Panc1 (cell line): ENCODE measurements around the gene ALDH1A3. TPM values are rescaled to one million over a fixed set of nuclear protein-coding genes. Genes with fewer than 3 reads are reported as not detected.

Experiments used
- ATAC-seq: fragments of 200-7000 bp; cut with Tn5 transposase; 2 replicates; pipeline ENCODE4 v1.9.1; 2020; ENCODE audit warnings: mild to moderate bottlenecking, moderate library complexity
- BruUV-seq: library from RNA; stranded (reverse); fragments of 400-500 nt; replicated peaks from 2 replicates; lab custom pipeline; 2021; lab: Mats Ljungman, UMichigan
- CTCF ChIA-PET: fragments of 300-600 bp; sonication (Branson Sonifier 250); formaldehyde crosslinking; loops from one replicate; lab custom pipeline; 2022; ENCODE audit warnings: antibody characterized with exemption; lab: Charles Lee
- POLR2A ChIA-PET: fragments of 300-600 bp; sonication (Branson Sonifier 250); formaldehyde crosslinking; loops from one replicate; lab custom pipeline; 2022; ENCODE audit warnings: antibody characterized with exemption; lab: Charles Lee
- DNase-seq: peaks from one replicate; pipeline ENCODE4 v3.0.0-alpha.2; 2010; ENCODE audit warnings: low read depth, low spot score
- H3K27ac ChIP-seq: 2 replicates; pipeline ENCODE4 v1.5.1; 2011; ENCODE audit warnings: mild to moderate bottlenecking, low read length, inconsistent platforms
- H3K27me3 ChIP-seq: fragments of 200-500 bp; sonication (Bioruptor generic); 2 replicates; pipeline ENCODE4 v1.6.0; 2014; ENCODE audit warnings: low read length, inconsistent platforms; ENCODE audit not compliant: control insufficient read depth, insufficient read depth
- H3K36me3 ChIP-seq: fragments of 200-500 bp; sonication (Bioruptor generic); 2 replicates; pipeline ENCODE4 v1.5.1; 2014; ENCODE audit warnings: inconsistent platforms, mild to moderate bottlenecking, low read length, moderate library complexity; ENCODE audit not compliant: control insufficient read depth, insufficient read depth
- H3K4me1 ChIP-seq: 2 replicates; pipeline ENCODE4 v1.5.1; 2011; ENCODE audit warnings: inconsistent platforms, mild to moderate bottlenecking, low read length, moderate library complexity; ENCODE audit not compliant: control insufficient read depth, insufficient read depth
- H3K4me3 ChIP-seq, 2 experiments: 2 replicates each; pipeline ENCODE4 v1.5.1; 2011 to 2012; ENCODE audit warnings: low read depth in 2 of 2, low read length in 2 of 2, mild to moderate bottlenecking in 2 of 2, inconsistent platforms in 1 of 2, moderate library complexity in 1 of 2
- H3K9me3 ChIP-seq: fragments of 200-500 bp; sonication (Bioruptor generic); 2 replicates; pipeline ENCODE4 v1.5.1; 2014; ENCODE audit warnings: low read depth, mild to moderate bottlenecking, inconsistent platforms, low read length, moderate library complexity; ENCODE audit not compliant: control insufficient read depth, insufficient read depth
- POLR2AphosphoS5 ChIP-seq: IDR thresholded peaks from 2 replicates; pipeline ENCODE4 v1.6.1; 2012; ENCODE audit warnings: mild to moderate bottlenecking, low read depth, low read length, moderate library complexity
- SIN3A ChIP-seq: IDR thresholded peaks from 2 replicates; pipeline ENCODE4 v1.6.1; 2012; ENCODE audit warnings: low read depth, mild to moderate bottlenecking, low read length, moderate library complexity, borderline replicate concordance; ENCODE audit not compliant: insufficient read depth
- TCF7L2 ChIP-seq: IDR thresholded peaks from 2 replicates; pipeline ENCODE4 v1.6.1; 2011; ENCODE audit warnings: mild to moderate bottlenecking, low read depth, low read length, inconsistent platforms
- in situ Hi-C: cut with HindIII; loops from 2 replicates; pipeline ENCODE4 v1.10.0; 2016; ENCODE audit warnings: low sequenced_read_pairs, low pct_unique_long_range_greater_than_20kb
- intact Hi-C: fragments of 100-400 bp; cut with micrococcal nuclease; formaldehyde crosslinking; loops from one replicate; pipeline ENCODE4 v1.10.0; 2022; ENCODE audit not compliant: unreplicated experiment
- total RNA-seq: library from RNA; stranded (reverse); gene quantifications from one replicate; pipeline ENCODE4 v1.2.1, GENCODE V29; 2021; ENCODE audit not compliant: unreplicated experiment
- TF ChIP-seq, protein P1 (sequence below): fragments of 450-650 bp; IDR thresholded peaks from 2 replicates; pipeline ENCODE4 v1.5.1; 2017; ENCODE audit warnings: mild to moderate bottlenecking
- TF ChIP-seq, protein P2 (sequence below), 2 experiments: IDR thresholded peaks; 2 replicates each; pipeline ENCODE4 v1.6.1; 2011 to 2012; ENCODE audit warnings: low read depth in 2 of 2, control low read depth in 1 of 2, low read length in 1 of 2, mild to moderate bottlenecking in 1 of 2, moderate library complexity in 1 of 2; ENCODE audit not compliant: insufficient read depth in 1 of 2

The ALDH1A3 gene
- total RNA-seq, 1 experiment from 2014 or later: 143 TPM

DNA sequence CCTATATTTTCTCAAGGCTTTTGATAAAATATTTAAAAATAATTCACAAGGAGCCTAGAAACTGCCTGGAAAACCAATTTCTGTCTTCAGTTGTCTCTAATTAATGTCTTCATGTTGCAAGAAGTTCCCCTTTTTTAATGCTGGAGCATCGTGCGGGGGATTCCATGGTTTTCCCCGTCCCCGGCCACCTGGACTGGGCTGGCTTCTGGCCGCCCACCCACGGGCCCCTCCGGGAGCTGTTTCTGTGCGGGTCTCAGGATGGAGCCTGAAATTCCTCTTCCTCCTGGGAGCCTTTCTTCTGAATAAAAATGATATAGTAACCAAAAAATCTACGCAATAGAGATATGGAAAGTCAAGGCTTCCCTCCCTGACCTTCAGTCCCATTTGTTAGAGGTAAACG is 31.5 kb downstream of the ALDH1A3 start:
- TF ChIP-seq, protein P1, sequence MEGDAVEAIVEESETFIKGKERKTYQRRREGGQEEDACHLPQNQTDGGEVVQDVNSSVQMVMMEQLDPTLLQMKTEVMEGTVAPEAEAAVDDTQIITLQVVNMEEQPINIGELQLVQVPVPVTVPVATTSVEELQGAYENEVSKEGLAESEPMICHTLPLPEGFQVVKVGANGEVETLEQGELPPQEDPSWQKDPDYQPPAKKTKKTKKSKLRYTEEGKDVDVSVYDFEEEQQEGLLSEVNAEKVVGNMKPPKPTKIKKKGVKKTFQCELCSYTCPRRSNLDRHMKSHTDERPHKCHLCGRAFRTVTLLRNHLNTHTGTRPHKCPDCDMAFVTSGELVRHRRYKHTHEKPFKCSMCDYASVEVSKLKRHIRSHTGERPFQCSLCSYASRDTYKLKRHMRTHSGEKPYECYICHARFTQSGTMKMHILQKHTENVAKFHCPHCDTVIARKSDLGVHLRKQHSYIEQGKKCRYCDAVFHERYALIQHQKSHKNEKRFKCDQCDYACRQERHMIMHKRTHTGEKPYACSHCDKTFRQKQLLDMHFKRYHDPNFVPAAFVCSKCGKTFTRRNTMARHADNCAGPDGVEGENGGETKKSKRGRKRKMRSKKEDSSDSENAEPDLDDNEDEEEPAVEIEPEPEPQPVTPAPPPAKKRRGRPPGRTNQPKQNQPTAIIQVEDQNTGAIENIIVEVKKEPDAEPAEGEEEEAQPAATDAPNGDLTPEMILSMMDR: no peak
- TF ChIP-seq, protein P2, sequence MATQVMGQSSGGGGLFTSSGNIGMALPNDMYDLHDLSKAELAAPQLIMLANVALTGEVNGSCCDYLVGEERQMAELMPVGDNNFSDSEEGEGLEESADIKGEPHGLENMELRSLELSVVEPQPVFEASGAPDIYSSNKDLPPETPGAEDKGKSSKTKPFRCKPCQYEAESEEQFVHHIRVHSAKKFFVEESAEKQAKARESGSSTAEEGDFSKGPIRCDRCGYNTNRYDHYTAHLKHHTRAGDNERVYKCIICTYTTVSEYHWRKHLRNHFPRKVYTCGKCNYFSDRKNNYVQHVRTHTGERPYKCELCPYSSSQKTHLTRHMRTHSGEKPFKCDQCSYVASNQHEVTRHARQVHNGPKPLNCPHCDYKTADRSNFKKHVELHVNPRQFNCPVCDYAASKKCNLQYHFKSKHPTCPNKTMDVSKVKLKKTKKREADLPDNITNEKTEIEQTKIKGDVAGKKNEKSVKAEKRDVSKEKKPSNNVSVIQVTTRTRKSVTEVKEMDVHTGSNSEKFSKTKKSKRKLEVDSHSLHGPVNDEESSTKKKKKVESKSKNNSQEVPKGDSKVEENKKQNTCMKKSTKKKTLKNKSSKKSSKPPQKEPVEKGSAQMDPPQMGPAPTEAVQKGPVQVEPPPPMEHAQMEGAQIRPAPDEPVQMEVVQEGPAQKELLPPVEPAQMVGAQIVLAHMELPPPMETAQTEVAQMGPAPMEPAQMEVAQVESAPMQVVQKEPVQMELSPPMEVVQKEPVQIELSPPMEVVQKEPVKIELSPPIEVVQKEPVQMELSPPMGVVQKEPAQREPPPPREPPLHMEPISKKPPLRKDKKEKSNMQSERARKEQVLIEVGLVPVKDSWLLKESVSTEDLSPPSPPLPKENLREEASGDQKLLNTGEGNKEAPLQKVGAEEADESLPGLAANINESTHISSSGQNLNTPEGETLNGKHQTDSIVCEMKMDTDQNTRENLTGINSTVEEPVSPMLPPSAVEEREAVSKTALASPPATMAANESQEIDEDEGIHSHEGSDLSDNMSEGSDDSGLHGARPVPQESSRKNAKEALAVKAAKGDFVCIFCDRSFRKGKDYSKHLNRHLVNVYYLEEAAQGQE (IDR thresholded peaks at IDR 0.05; ENCODE audit: insufficient read depth in 1 of 2, low read depth in 2 of 2, low read length in 1 of 2): no peak
- TF ChIP-seq POLR2AphosphoS5 (no peak), TCF7L2 (no peak), SIN3A (no peak)
- Histone ChIP-seq H3K4me1 (no peaks in the 10 kb centered on the region), H3K4me3 (no peak overlapping the region), H3K9me3 (peaks cover 10% of the 10 kb centered on the region), H3K36me3 (peaks cover 16% of the 10 kb centered on the region), H3K27me3 (no peaks in the 10 kb centered on the region), H3K27ac (no peak overlapping the region; the same call in 1 of the 2 replicates)
- no peak for ATAC-seq
- no TSS peak for BruUV-seq
- in situ Hi-C loops (no loop called here), intact Hi-C loops (loop anchor here (10.0 kb wide), 1 partner anchor 344 kb away; the partner anchor contains the start of gene CHSY1)
- CTCF ChIA-PET: no interaction called here
- DNase-seq: no peak
- POLR2A ChIA-PET: no interaction called here

DNA sequence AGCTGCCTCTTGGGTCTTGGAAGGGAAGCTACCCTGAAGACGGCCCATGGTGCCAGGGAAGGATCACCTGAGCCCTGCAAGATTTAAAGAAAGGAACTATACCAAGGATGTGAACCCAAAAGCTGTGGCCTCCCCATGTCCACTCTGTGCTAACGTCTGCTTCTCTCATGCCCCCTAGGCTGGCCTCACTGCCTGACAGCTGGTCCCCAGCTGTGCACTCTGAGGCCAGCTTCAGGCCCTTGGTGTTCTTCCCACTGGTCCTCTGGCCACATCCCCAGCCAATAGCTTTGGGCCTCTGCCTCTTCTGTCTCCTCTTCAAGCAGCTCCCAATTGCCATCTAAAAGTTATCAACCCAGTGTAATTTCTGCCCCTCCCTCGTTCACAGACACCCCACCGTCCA is 34.3 kb downstream of the ALDH1A3 start:
- in situ Hi-C loops (no loop called here), intact Hi-C loops (loop anchor here (10.0 kb wide), 1 partner anchor 341 kb away; the partner anchor contains the start of gene CHSY1)
- CTCF ChIA-PET: no interaction called here
- Histone ChIP-seq H3K4me1 (peaks cover 12% of the 10 kb centered on the region), H3K36me3 (peaks cover 23% of the 10 kb centered on the region), H3K4me3 (no peak overlapping the region), H3K27me3 (no peaks in the 10 kb centered on the region), H3K9me3 (peaks cover 10% of the 10 kb centered on the region), H3K27ac (peak overlapping the region; percentile 9; the same call in 1 of the 2 replicates)
- no peak for DNase-seq
- BruUV-seq: no TSS peak
- ATAC-seq: no peak
- no peak for TF ChIP-seq POLR2AphosphoS5
- TF ChIP-seq TCF7L2: no peak
- TF ChIP-seq SIN3A: no peak
- TF ChIP-seq, protein P2 (IDR thresholded peaks at IDR 0.05; ENCODE audit: insufficient read depth in 1 of 2, low read depth in 2 of 2, low read length in 1 of 2): no peak
- TF ChIP-seq, protein P1: no peak
- POLR2A ChIA-PET: no interaction called here
